Stimulated activated naive CD4-positive, alpha-beta T cell (primary cell): Measurements from ENCODE around the gene SMIM7.

Experiments used
- DNase-seq, 6 experiments: peaks; one replicate each; lab custom pipeline; 2025; lab: John Stamatoyannopoulos, UW

Gene SMIM7

GRCh38 chr19:16621165-16621800 is 38.7 kb downstream of the SMIM7 start:
- no peak for DNase-seq

GRCh38 chr19:16620584-16620983 is 39.4 kb downstream of the SMIM7 start:
- DNase-seq: no peak

DNA sequence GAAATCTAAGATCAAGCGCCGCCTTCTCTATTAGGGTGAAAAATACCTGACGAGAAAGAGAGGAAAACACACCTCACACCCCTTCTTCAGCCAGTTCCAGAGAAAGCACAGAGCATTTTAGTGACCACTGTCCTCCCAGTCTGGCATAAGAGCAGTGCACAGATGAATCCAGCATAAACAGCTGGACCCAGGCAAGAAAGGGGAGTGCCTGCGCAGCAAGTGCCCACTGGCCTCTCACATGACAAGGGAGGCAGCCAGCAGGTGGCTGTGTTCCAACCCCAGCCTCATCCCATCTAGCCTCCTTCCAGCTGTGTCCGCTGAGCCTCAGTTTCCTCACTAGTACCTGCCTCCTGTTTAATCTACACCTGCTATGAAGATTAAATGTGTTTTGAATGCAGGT is 39.9 kb downstream of the SMIM7 start:
- no peak for DNase-seq

DNA sequence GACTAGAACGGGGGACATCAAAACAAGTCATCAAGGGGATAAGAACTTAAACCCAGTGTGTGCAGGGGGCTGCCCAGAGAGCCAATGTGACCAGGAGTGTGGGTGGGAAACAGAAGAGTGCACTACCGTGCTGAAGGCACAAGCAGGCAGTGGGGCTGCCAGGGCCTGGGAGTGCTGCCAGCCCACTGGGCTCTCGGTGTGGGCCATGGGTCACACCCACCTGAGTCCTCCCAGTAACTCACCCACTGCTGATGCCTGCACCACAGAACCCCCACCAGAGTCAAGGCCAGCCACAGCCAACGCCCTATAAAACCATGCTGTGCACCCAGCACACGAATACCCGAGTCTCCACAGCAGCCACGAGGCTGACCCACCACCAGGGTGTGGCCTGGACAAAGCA is 40.5 kb downstream of the SMIM7 start:
- DNase-seq: no peak

GRCh38 chr19:16618248-16618647 is 41.7 kb downstream of the SMIM7 start:
- no peak for DNase-seq

DNA sequence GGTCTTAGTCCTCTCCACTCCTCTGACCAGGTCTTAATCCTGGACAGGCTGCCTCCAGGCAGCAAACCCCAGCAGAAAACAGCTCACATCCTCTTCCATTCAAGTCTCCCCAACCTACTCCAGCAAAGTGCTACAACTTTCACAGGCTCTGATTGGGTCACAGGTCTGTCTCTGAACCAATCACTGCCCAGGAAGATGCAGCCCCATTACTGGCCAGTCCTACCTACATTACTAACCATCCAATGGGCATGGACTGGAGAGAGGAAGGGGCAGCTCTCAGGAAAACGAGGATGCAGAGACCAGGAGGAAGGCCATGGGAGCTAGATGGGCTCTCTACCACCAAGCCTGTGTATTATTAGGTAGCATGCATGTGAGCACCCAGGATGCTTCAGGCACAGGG is 44.1 kb downstream of the SMIM7 start:
- DNase-seq: no peak

DNA sequence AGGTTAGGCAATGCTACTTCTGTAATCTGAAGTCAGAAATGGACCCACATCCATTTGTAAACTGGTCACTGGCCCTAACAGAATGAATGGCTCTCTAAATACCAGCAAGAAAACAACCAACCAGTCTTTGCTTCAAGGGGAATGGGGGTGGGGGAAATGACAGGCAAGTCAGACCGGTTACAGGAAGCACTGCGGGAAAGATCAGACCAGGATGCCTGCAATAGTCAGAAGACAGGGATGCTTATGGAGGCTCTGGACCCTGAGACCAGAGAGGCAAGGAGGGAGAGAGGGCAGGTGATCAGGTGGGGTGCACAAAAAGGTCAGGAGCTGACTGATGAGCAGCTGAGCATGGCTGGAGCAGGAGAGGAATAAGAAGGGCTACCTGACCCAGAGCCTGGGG is 45.0 kb downstream of the SMIM7 start:
- DNase-seq: no peak

DNA sequence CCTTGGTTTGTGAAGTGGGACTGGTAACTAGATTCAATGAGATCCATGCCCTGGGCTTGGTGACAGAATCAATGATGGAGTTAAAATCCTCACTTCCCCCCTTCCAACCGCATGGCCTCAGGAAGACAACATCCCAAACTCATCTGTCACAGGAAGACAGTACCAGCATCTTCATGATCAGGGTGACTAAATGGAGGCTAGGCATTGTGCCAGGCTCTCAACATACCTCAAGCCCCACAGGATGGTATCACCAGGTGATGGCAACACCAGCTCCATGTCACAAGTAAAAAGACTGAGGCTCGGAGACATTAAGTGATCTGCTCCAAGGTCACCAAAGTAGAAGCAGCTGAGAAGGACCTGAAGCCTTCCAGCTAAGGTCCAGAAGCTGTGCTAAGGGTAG is 46.1 kb downstream of the SMIM7 start:
- no peak for DNase-seq

GRCh38 chr19:16612636-16613035 is 47.3 kb downstream of the SMIM7 start:
- no peak for DNase-seq

DNA sequence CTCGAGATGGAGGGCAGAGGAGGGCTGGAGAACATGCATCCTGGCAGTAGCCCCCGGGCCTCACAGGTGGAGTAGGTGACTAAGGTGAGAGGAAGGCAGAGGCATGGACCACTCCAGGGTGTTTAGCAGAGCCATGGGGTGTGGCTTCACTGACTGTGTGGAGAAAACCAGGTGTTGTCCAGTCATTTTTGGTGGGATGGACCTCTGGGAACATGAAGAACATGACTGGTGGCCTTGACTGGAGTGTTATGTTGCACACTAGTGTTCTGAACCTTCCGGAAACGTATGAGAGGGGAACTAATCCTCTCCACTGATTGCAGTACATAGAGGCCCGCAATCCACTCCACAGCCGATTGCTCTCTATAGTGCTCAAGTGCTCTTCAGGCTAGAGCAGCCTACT is 48.8 kb downstream of the SMIM7 start:
- no peak for DNase-seq

- DNase-seq: no peak
These were observed 50.3 kb downstream of the SMIM7 start for GRCh38 chr19:16609511-16610200.

DNA sequence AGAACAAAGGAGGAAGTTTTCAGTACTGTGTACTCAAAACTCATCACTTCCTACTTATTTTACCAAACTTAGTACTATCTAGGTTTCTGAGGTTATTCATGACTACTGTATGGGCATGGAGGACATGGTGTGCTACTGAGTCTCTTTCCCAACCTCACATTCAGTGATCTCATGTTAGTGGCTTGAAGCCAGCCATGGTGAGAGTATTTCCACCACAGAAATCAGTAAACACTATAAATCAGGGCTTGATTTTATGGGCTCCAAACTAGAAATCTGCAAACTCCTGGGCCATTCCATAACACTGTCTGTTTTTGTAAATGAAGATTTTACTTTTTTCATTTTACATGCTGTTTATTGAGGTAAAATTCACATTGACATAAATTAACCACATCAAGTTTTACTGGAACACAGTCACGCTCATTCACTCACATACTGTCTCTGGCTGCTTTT is 51.6 kb downstream of the SMIM7 start:
- DNase-seq: no peak

- no peak for DNase-seq
These were observed 52.1 kb downstream of the SMIM7 start for GRCh38 chr19:16607819-16608218.

GRCh38 chr19:16605553-16605994 is 54.4 kb downstream of the SMIM7 start:
- no peak for DNase-seq

DNA sequence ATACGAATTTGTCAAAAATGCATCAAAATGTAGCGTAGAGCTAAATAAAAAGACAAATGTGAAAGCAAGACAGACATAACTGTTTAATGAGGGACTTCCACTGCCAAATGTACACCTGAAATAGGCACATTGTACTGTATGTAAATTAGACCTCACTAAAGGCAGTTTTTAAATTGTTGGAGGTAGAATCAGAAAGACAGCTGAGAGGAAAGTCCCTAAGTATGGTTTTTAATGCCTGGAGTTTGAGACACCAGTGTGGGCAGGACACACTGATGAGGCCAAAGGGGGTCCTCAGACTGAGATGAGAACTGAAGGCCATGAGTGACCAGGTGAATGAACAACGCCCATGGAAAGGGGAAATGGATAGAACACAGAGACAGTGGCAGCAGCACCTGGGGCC is 54.8 kb downstream of the SMIM7 start:
- DNase-seq: no peak

DNA sequence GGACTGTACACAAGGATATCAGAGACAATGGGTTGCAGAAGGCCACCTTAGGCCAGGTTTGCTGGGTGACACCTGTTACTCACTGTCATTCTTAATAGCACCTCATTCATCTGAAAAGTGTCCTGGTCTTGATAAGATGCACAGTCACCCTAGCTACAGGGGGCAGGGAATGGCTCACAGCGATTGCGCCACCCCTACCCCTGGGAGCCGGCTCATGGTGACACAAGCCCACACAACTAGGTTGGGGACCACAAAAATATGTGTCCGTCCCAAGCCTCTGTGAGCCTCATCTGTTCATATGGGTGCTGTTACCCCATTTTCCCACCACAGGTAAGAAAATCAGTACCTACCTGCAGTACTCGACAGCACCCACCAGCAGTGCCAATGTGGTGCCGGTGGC is 55.3 kb downstream of the SMIM7 start:
- DNase-seq: no peak

DNA sequence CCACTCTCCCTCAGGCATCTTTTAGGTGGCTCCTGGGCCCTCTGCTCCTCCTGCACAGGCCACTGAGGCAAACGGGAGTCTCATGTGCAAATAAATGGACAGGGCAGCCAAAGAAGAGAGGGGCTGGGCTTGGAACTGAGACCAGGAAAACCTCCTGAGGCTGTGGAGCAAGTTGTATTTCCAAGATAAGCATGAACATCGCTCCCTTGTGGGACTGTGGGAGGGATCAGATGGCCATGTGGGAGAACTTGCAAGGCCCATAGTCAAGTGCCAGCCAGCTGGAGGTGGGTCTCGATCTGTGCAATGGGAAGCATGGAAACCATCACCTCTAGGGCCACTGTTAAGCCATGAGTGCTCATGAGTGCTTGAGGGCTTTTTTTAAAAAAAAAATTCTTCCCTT is 56.9 kb downstream of the SMIM7 start:
- no peak for DNase-seq

DNA sequence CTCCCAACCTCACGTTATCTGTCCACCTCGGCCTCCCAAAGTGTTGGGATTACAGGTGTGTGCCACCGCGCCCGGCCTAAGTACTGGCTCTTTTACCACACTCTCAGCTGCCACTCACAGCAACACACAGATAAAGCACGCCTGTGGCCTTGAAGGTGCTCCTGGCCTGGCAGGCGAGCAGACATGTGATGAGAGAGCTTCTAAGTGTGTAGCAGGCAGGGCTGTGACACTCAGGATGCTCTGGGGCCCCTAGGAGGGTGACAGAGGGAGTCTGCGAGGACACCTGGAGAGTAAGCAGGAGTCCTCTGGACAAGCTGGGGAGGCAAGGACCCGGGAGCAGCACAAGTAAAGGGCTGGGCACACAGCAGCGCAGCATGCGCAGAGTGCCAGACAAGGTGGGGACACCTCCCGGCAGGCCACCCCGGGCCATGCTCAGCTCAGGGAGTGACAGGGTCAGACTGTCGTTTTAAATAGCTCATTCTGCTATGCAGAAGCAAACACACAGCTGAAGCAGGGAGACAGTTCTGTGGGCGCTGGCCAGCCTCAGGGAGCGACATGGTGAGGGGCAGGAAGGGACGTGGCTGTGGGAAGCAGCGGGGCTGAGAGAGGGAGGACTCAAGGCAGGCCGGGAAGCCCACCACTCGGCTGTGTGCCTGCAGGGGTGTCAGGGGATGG is 58.4 kb downstream of the SMIM7 start:
- no peak for DNase-seq

GRCh38 chr19:16600824-16601223 is 59.1 kb downstream of the SMIM7 start:
- no peak for DNase-seq

DNA sequence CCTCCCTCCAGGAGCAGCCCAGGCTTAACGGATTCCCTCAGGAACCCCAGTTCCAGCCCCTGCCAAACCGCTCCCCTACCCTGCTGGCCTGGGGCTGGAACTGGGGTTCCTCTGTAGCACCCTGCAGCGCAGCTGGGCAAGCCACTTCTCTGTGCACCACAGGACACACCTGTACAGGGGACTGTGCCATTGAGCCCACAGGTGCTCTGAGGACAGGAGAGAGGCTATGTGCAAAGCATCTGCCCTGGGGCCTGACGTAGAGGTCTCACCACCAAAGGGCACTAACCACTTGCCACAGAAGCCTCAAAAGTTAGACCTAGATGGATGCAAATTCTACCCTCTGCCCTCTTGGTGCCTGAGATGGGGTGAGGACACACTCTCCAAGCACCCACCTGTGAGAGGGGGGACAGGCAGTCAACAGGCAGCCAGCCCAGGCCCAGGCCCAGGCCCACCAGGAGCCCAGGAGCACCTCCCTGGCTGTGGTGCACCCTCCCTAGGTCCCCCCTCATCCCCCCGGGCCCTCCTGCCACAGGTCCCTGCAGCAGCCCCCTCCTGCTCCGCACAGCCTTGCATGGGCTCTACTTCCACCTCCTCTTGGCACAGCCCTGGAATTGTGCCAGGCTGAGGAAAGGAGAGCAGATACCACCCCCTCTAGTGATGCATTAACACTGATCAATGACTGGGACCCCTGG is 60.1 kb downstream of the SMIM7 start:
- no peak for DNase-seq

DNA sequence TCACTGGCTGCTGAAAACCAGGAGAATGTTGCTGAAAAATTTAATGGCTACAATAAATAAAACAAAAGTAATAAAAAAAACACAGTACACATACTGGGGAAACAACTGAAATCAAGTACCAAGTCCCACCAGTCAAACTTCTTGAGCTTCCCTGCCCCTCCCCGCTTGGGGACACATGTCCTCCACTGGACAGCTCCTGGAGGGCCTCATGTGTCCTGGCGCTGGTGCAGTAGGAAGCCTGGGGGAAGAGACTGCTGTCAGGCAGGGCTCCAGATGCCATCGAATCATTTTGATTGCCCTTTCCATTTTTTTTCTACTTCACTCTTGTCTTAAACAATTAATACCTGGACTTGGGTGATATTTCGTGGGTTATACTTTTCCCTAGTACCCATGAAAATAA is 61.1 kb downstream of the SMIM7 start:
- no peak for DNase-seq

DNA sequence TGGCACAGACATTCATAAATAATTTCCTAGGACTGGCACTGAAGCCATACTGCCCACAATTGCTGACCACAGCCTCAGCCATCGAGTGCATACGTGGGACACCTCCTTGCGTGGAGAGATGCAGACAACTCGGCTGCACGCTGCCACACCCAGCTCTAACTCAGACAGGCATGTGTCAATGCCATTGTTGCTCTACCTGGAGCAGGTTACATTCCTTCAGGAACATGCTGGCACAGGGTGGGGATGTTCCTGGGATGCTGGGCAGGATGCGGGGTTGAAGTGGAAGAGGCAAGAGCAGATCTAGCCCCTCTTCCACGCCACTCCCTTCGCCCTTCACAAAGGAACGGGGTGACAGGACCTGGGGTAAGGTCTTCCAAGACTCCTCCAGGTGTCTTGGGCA is 63.5 kb downstream of the SMIM7 start:
- DNase-seq: no peak
